Suprapubic skin (tissue), 4 donors: ENCODE results near the gene MMP7. TPM values are rescaled to one million over a fixed set of nuclear protein-coding genes. Genes with fewer than 3 reads are reported as not detected.
A peak's percentile ranks its signal among the peaks of the same experiment; 100 is the strongest.

Experiments used
- DNase-seq, 2 donors: peaks; one replicate each; pipeline ENCODE4 v3.0.0-alpha.2; 2019; ENCODE audit warnings: low spot score in 2 of 2
- H3K27ac ChIP-seq: fragments of 200-600 bp; sonication (generic); one replicate; pipeline ENCODE4 v1.5.1; 2019
- H3K27me3 ChIP-seq: fragments of 200-600 bp; sonication (generic); one replicate; pipeline ENCODE4 v1.5.1; 2019
- H3K36me3 ChIP-seq: fragments of 200-600 bp; sonication (generic); one replicate; pipeline ENCODE4 v1.5.1; 2019
- H3K4me1 ChIP-seq: fragments of 200-600 bp; sonication (generic); one replicate; pipeline ENCODE4 v1.5.1; 2019
- H3K4me3 ChIP-seq: fragments of 200-600 bp; sonication (generic); one replicate; pipeline ENCODE4 v1.5.1; 2019; ENCODE audit warnings: mild to moderate bottlenecking
- H3K9me3 ChIP-seq: fragments of 200-600 bp; sonication (generic); one replicate; pipeline ENCODE4 v1.5.1; 2019
- EP300 ChIP-seq: sonication (generic); formaldehyde crosslinking; IDR thresholded peaks from one replicate; pipeline ENCODE4 v1.6.1; 2017; ENCODE audit warnings: antibody characterized with exemption
- POLR2A ChIP-seq, 2 donors: fragments of 450-650 bp; IDR thresholded peaks; one replicate each; pipeline ENCODE4 v1.6.1; 2017; ENCODE audit warnings: antibody characterized with exemption in 2 of 2, mild to moderate bottlenecking in 2 of 2, moderate library complexity in 2 of 2
- POLR2AphosphoS5 ChIP-seq, 3 donors: sonication (generic); formaldehyde crosslinking; IDR thresholded peaks; one replicate each; pipeline ENCODE4 v1.6.1; 2017; ENCODE audit warnings: antibody characterized with exemption in 3 of 3
- WGBS: methylation state at CpG from one replicate; pipeline ENCODE4 v1.1.5; 2018; 5-methylcytosine and 5-hydroxymethylcytosine counted together
- total RNA-seq, 4 donors: library from RNA; depleted of rRNA; stranded (reverse); fragments of >200 nt; gene quantifications; one replicate each; pipeline ENCODE4 v1.1.0, GENCODE V29; 2016
- TF ChIP-seq, protein P1 (sequence below), 2 donors: fragments of 200-600 bp in 1 of 2; fragments of 450-650 bp in 1 of 2; sonication (generic) in 1 of 2; IDR thresholded peaks; one replicate each; pipeline ENCODE4 v1.5.1; 2016 to 2019; ENCODE audit warnings: antibody characterized with exemption in 2 of 2, mild to moderate bottlenecking in 1 of 2, moderate library complexity in 1 of 2

MMP7 gene
- total RNA-seq, 4 donors from 2014 or later: 29.9 to 155 (median 81.8) TPM

DNA sequence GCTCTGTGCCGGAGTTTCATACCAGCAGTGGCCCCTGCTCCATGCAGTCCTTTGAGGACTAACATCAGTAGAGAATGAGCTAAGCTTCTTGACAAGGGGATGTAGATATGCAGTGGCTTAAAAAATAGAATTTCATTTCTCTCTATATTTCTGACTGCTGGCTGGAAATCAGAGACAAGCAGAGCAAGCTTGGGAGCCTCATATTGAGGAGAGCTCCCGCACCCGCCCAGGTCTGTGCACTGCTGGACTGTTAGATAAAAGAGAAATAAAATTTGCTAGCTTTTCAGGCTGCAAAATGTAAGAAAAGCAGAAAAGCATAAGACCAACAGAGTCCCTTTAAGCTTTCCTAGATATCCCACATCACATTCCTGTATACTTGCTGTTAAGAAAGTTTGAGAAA is 31.4 kb downstream of the MMP7 start:
- DNase-seq: no peak
- no peaks in the 10 kb centered on the region for H3K9me3 ChIP-seq
- TF ChIP-seq, protein P1, sequence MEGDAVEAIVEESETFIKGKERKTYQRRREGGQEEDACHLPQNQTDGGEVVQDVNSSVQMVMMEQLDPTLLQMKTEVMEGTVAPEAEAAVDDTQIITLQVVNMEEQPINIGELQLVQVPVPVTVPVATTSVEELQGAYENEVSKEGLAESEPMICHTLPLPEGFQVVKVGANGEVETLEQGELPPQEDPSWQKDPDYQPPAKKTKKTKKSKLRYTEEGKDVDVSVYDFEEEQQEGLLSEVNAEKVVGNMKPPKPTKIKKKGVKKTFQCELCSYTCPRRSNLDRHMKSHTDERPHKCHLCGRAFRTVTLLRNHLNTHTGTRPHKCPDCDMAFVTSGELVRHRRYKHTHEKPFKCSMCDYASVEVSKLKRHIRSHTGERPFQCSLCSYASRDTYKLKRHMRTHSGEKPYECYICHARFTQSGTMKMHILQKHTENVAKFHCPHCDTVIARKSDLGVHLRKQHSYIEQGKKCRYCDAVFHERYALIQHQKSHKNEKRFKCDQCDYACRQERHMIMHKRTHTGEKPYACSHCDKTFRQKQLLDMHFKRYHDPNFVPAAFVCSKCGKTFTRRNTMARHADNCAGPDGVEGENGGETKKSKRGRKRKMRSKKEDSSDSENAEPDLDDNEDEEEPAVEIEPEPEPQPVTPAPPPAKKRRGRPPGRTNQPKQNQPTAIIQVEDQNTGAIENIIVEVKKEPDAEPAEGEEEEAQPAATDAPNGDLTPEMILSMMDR (IDR thresholded peaks at IDR 0.05): no peak
- TF ChIP-seq POLR2AphosphoS5 (IDR thresholded peaks at IDR 0.05) (no peak), POLR2A (IDR thresholded peaks at IDR 0.05) (no peak), EP300 (no peak)
- peaks cover 3% of the 10 kb centered on the region for H3K4me1 ChIP-seq
- no peak overlapping the region for H3K4me3 ChIP-seq
- H3K27ac ChIP-seq: no peak overlapping the region
- WGBS: 87% methylated on average over 3 of the region's 3 CpGs
- no peaks in the 10 kb centered on the region for H3K27me3 ChIP-seq
- no peaks in the 10 kb centered on the region for H3K36me3 ChIP-seq

DNA sequence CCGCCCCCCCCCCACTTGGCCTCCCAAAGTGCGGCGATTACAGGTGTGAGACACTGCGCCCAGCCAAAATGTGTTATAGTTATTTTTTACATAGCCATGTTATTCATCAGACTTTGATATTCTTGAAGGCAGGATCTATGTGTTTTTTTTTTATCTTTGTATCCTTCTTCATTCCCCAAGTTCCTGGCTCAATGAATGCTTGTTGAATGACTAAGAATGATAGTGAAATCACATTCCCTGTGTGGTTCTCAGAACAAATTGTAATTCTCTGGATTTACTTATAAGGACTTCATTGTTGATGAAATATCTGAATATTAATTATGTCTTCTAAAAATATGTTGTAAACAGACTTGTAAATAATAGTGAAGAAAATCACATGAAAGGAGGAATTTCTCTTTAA is 33.5 kb downstream of the MMP7 start:
- H3K9me3 ChIP-seq: no peaks in the 10 kb centered on the region
- TF ChIP-seq POLR2A (IDR thresholded peaks at IDR 0.05): no peak
- TF ChIP-seq, protein P1 (IDR thresholded peaks at IDR 0.05): no peak
- no peak for TF ChIP-seq EP300
- no peaks in the 10 kb centered on the region for H3K27me3 ChIP-seq
- no peak for DNase-seq
- H3K4me3 ChIP-seq: no peak overlapping the region
- no peak overlapping the region for H3K27ac ChIP-seq
- H3K36me3 ChIP-seq: no peaks in the 10 kb centered on the region
- WGBS: 94% methylated on average over 4 of the region's 4 CpGs
- peaks cover 3% of the 10 kb centered on the region for H3K4me1 ChIP-seq

DNA sequence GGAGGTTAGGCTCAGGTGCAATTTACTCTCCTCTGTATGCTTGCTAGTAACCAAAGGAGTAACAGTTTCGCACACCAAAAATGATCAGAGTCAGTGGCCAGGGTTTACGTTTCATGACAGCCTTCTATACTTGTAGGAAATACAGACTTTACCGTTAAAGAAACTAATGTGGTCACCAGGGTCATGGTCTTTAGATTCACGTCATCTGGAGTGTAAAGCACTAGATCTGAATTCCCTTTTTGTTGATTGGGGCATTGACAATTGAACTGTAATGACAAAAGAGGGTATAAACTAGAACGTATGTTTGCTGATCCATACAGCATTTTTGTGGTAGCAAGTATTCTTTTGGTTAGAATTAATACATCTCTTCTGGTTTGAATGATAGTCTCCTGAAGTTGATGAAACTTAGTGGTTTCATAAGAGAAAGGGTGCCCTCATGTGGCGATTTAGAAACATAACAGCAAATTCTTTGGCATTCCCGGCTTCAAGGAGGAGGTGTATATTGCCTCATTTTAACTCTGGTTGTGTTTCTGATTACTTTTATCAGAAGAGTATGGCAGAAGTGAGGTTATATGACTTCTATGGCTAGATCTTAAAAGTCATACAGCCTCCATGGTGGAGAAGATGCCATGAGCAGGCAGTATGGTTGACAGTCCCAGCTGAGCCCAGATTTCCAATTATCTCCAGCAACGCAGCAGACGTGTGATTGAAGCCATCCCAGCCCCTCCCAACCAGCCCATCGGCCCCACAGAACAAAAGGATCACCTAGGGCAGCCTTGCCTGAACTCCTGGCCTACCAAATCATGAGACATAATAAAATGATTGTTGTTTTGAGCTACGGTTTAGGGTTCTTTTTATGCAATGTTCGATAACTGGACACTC is 35.1 kb downstream of the MMP7 start:
- no peak overlapping the region for H3K4me3 ChIP-seq
- H3K4me1 ChIP-seq: peaks cover 3% of the 10 kb centered on the region
- WGBS: 28% methylated on average over 12 of the region's 12 CpGs
- no peaks in the 10 kb centered on the region for H3K9me3 ChIP-seq
- no peak for DNase-seq
- H3K27me3 ChIP-seq: no peaks in the 10 kb centered on the region
- no peaks in the 10 kb centered on the region for H3K36me3 ChIP-seq
- no peak overlapping the region for H3K27ac ChIP-seq
- TF ChIP-seq POLR2AphosphoS5 (IDR thresholded peaks at IDR 0.05): no peak
- TF ChIP-seq, protein P1 (IDR thresholded peaks at IDR 0.05): peak; percentile 51 to 69

DNA sequence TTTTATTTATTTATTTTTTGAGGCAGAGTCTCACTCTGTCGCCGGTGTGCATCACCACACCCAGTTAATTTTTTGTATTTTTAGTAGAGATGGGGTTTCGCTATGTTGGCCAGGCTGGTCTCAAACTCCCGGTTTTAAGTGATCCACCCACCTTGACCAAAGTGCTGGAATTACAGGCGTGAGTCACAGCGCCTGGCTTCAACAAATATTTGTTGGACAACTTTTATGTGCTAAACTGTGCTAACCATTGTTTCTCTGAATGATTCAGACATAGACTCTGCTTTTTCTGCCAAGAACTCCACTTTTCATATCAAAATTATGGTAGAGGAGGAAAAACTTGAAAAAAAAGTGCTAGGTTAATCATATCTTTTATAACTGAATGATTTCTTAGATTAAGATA is 36.3 kb downstream of the MMP7 start:
- TF ChIP-seq POLR2A (IDR thresholded peaks at IDR 0.05) (no peak), POLR2AphosphoS5 (IDR thresholded peaks at IDR 0.05) (no peak), EP300 (no peak)
- TF ChIP-seq, protein P1 (IDR thresholded peaks at IDR 0.05): no peak
- DNase-seq: no peak
- no peak overlapping the region for H3K27ac ChIP-seq
- no peak overlapping the region for H3K4me3 ChIP-seq
- no peaks in the 10 kb centered on the region for H3K9me3 ChIP-seq
- H3K4me1 ChIP-seq: peaks cover 3% of the 10 kb centered on the region
- no peaks in the 10 kb centered on the region for H3K36me3 ChIP-seq
- no peaks in the 10 kb centered on the region for H3K27me3 ChIP-seq
- WGBS: 69% methylated on average over 6 of the region's 6 CpGs

DNA sequence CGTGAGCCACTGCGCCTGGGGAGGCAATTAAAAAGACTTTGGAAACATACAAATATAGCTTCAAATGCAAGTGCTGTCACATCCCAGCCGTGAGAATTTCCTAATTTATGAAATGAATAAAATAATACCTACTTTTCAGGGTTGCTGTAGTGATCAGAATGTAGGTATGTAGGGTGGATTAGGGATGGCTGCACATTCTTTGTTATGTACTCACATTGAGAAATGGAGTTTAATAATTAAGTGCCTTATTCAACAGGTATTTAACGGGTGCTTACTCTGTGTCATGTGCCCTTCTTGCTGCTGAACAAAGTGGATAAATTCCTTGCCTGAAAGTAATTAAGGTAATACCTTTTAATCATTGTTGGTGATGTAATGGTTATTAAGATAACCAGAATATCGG is 37.0 kb downstream of the MMP7 start:
- H3K9me3 ChIP-seq: no peaks in the 10 kb centered on the region
- H3K27me3 ChIP-seq: no peaks in the 10 kb centered on the region
- no peak overlapping the region for H3K4me3 ChIP-seq
- no peak overlapping the region for H3K27ac ChIP-seq
- no peak for DNase-seq
- H3K4me1 ChIP-seq: peaks cover 3% of the 10 kb centered on the region
- no peaks in the 10 kb centered on the region for H3K36me3 ChIP-seq
- TF ChIP-seq, protein P1 (IDR thresholded peaks at IDR 0.05): no peak
- TF ChIP-seq EP300 (no peak), POLR2AphosphoS5 (IDR thresholded peaks at IDR 0.05) (no peak), POLR2A (IDR thresholded peaks at IDR 0.05) (no peak)
- WGBS: 65% methylated on average over 5 of the region's 5 CpGs
